Upper lobe of left lung (tissue), 4 donors: ENCODE results near the gene AMDHD2.
"Not testable (repeated sequence)": the region's sequence is repeated elsewhere in the genome, so short reads cannot be mapped to it uniquely, and the experiment has no call there.

ENCODE experiments used
- POLR2A ChIP-seq, 4 donors: fragments of 450-650 bp; IDR thresholded peaks; one replicate each; pipeline ENCODE4 v1.5.1; 2016 to 2017; ENCODE audit warnings: antibody characterized with exemption in 4 of 4, mild to moderate bottlenecking in 2 of 4
- POLR2AphosphoS5 ChIP-seq, 2 donors: sonication (generic); formaldehyde crosslinking; IDR thresholded peaks; one replicate each; pipeline ENCODE4 v1.5.1; 2017; ENCODE audit warnings: antibody characterized with exemption in 2 of 2
- TF ChIP-seq, protein P1 (sequence below), 6 experiments: fragments of 450-650 bp in 4 of 6; fragments of 200-600 bp in 2 of 6; sonication (generic) in 2 of 6; IDR thresholded peaks; one replicate each; pipeline ENCODE4 v1.5.1; 2016 to 2019; ENCODE audit warnings: antibody characterized with exemption in 6 of 6

GRCh38 chr16:2560131-2560797 is 40.1 kb downstream of the AMDHD2 start:
- TF ChIP-seq POLR2A, POLR2AphosphoS5 (IDR thresholded peaks at IDR 0.05): not testable (repeated sequence)
- TF ChIP-seq, protein P1, sequence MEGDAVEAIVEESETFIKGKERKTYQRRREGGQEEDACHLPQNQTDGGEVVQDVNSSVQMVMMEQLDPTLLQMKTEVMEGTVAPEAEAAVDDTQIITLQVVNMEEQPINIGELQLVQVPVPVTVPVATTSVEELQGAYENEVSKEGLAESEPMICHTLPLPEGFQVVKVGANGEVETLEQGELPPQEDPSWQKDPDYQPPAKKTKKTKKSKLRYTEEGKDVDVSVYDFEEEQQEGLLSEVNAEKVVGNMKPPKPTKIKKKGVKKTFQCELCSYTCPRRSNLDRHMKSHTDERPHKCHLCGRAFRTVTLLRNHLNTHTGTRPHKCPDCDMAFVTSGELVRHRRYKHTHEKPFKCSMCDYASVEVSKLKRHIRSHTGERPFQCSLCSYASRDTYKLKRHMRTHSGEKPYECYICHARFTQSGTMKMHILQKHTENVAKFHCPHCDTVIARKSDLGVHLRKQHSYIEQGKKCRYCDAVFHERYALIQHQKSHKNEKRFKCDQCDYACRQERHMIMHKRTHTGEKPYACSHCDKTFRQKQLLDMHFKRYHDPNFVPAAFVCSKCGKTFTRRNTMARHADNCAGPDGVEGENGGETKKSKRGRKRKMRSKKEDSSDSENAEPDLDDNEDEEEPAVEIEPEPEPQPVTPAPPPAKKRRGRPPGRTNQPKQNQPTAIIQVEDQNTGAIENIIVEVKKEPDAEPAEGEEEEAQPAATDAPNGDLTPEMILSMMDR (IDR thresholded peaks at IDR 0.05) = not testable (repeated sequence)
